Measurements from ENCODE around the gene ARHGAP6.

- TF ChIP-seq CTCF (conservative IDR thresholded peaks at IDR 0.05; ENCODE audit: low read depth, low read length), result no peak
- TF ChIP-seq ELK1 (IDR thresholded peaks at IDR 0.05; ENCODE audit: borderline replicate concordance, low read depth, low read length), result no peak
Observed at GRCh38 chrX:11159149-11159548, 506.6 kb downstream of the ARHGAP6 start.
